Measurements from ENCODE around the gene PLEKHG5. TPM values are rescaled to one million over a fixed set of nuclear protein-coding genes. Genes with fewer than 3 reads are reported as not detected.

The PLEKHG5 gene
- total and polyA plus RNA-seq, 4 donors: 0.28 to 1.9 (median 1.1) TPM

GRCh38 chr1:6519491-6519934 lies 28.0 kb upstream of the PLEKHG5 start:
- no peak overlapping the region for H3K27ac ChIP-seq (ENCODE audit: low read depth in 1 of 2, low read length in 2 of 2)
- no peak overlapping the region for H3K4me3 ChIP-seq (ENCODE audit: low read depth in 1 of 3, low read length in 3 of 3)
- H3K9ac ChIP-seq (ENCODE audit: low read depth in 1 of 2, low read length in 2 of 2): no peak overlapping the region
- no peaks in the 10 kb centered on the region for H3K27me3 ChIP-seq (ENCODE audit: control insufficient read depth in 4 of 4, insufficient read depth in 4 of 4, low read length in 3 of 4)
- no peaks in the 10 kb centered on the region for H3K9me3 ChIP-seq (ENCODE audit: control insufficient read depth in 4 of 4, low read length in 3 of 4)
- TF ChIP-seq MAX (IDR thresholded peaks at IDR 0.05): no peak
- DNase-seq (ENCODE audit: low spot score): no peak
- H3K4me1 ChIP-seq (ENCODE audit: control insufficient read depth in 4 of 4, insufficient read depth in 4 of 4, low read length in 3 of 4): peaks cover 0 to 7% (median 0%) of the 10 kb centered on the region in 4 donors
- 85% methylated on average over 11 of the region's 11 CpGs for WGBS
- H3K36me3 ChIP-seq (ENCODE audit: control insufficient read depth in 4 of 4, insufficient read depth in 3 of 4, low read depth in 1 of 4, low read length in 3 of 4): no peaks in the 10 kb centered on the region

- H3K4me1 ChIP-seq (ENCODE audit: control insufficient read depth in 4 of 4, insufficient read depth in 4 of 4, low read length in 3 of 4): peaks cover 0 to 7% (median 0%) of the 10 kb centered on the region in 4 donors
- no peaks in the 10 kb centered on the region for H3K27me3 ChIP-seq (ENCODE audit: control insufficient read depth in 4 of 4, insufficient read depth in 4 of 4, low read length in 3 of 4)
- no peak overlapping the region for H3K27ac ChIP-seq (ENCODE audit: low read depth in 1 of 2, low read length in 2 of 2)
- WGBS: 66% methylated on average over 8 of the region's 8 CpGs
- no peak for DNase-seq (ENCODE audit: low spot score)
- H3K4me3 ChIP-seq (ENCODE audit: low read depth in 1 of 3, low read length in 3 of 3): no peak overlapping the region
- TF ChIP-seq RXRA (IDR thresholded peaks at IDR 0.05): no peak
- no peak for TF ChIP-seq YY1 (IDR thresholded peaks at IDR 0.05)
- TF ChIP-seq ATF3 (IDR thresholded peaks at IDR 0.05): no peak
- TF ChIP-seq ZBTB33 (IDR thresholded peaks at IDR 0.05): no peak
- TF ChIP-seq JUND (IDR thresholded peaks at IDR 0.05): no peak
- H3K9me3 ChIP-seq (ENCODE audit: control insufficient read depth in 4 of 4, low read length in 3 of 4): no peaks in the 10 kb centered on the region
- H3K9ac ChIP-seq (ENCODE audit: low read depth in 1 of 2, low read length in 2 of 2): no peak overlapping the region
- no peaks in the 10 kb centered on the region for H3K36me3 ChIP-seq (ENCODE audit: control insufficient read depth in 4 of 4, insufficient read depth in 3 of 4, low read depth in 1 of 4, low read length in 3 of 4)
Measured at GRCh38 chr1:6517435-6517851, 26.0 kb upstream of the PLEKHG5 start.

- H3K27me3 ChIP-seq (ENCODE audit: control insufficient read depth in 4 of 4, insufficient read depth in 4 of 4, low read length in 3 of 4): no peaks in the 10 kb centered on the region
- WGBS: 92% methylated on average over 4 of the region's 4 CpGs
- H3K36me3 ChIP-seq (ENCODE audit: control insufficient read depth in 4 of 4, insufficient read depth in 3 of 4, low read depth in 1 of 4, low read length in 3 of 4): no peaks in the 10 kb centered on the region
- TF ChIP-seq EGR1 (IDR thresholded peaks at IDR 0.05; ENCODE audit: low read depth in 2 of 2) (no peak), TAF1 (conservative IDR thresholded peaks at IDR 0.05) (no peak), REST (IDR thresholded peaks at IDR 0.05) (no peak), JUND (IDR thresholded peaks at IDR 0.05) (no peak), HNF4G (IDR thresholded peaks at IDR 0.05) (no peak), NR2F2 (IDR thresholded peaks at IDR 0.05) (no peak), FOXA1 (IDR thresholded peaks at IDR 0.05) (no peak), YY1 (IDR thresholded peaks at IDR 0.05) (no peak), ATF3 (IDR thresholded peaks at IDR 0.05) (no peak), RAD21 (IDR thresholded peaks at IDR 0.05) (no peak), SP1 (IDR thresholded peaks at IDR 0.05) (no peak)
- H3K9me3 ChIP-seq (ENCODE audit: control insufficient read depth in 4 of 4, low read length in 3 of 4): no peaks in the 10 kb centered on the region
- no peak overlapping the region for H3K9ac ChIP-seq (ENCODE audit: low read depth in 1 of 2, low read length in 2 of 2)
- no peak overlapping the region for H3K27ac ChIP-seq (ENCODE audit: low read depth in 1 of 2, low read length in 2 of 2)
- peaks cover 0 to 7% (median 0%) of the 10 kb centered on the region in 4 donors for H3K4me1 ChIP-seq (ENCODE audit: control insufficient read depth in 4 of 4, insufficient read depth in 4 of 4, low read length in 3 of 4)
- H3K4me3 ChIP-seq (ENCODE audit: low read depth in 1 of 3, low read length in 3 of 3): no peak overlapping the region
- DNase-seq (ENCODE audit: low spot score): no peak
Measured at GRCh38 chr1:6515771-6516170, 24.3 kb upstream of the PLEKHG5 start.
